ENCODE data around the gene CLMN.

CLMN gene

GRCh38 chr14:95258754-95259593 lies 60.7 kb downstream of the CLMN start:
- DNase-seq = no peak

DNA sequence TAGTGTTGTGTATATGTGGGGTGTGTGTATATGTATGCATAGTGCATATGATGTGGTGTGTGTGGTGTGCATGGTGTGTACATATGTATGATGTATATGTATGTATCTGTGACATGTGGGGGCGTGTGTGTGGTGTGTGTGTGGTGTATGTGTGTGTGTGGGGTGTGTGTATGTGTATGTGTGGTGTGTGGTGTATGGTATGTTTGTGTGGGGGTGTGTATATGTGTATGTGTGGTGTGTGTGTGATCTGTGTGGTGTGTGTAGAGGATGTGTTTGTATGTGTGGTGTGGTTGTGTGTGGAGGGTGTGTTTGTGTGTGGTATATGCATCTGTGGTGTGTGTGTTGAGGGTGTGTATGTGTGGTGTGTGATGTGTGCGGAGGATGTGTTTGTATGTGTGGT lies 61.6 kb downstream of the CLMN start:
- DNase-seq = no peak

GRCh38 chr14:95257521-95257920 lies 62.2 kb downstream of the CLMN start:
- no peak for DNase-seq

DNA sequence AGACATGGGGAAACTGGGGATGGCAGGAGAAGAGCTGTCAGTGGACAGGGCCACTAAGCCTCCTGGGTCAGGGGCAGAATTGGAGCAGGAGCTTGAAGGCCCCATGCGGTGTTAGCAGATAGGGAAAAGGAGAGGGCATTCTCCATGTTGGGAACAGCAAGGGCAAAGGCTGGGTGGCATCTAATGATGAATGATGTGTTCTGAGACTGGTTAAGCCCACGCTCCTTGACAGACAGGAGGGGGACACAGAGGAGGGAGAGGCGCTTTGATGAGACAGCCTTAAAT lies 63.0 kb downstream of the CLMN start:
- no peak for DNase-seq

GRCh38 chr14:95256002-95256775 lies 63.5 kb downstream of the CLMN start:
- DNase-seq = no peak

- DNase-seq = no peak
These were observed 64.2 kb downstream of the CLMN start for GRCh38 chr14:95255487-95255886.

- no peak for DNase-seq
These were observed 64.7 kb downstream of the CLMN start for GRCh38 chr14:95255013-95255412.

- no peak for DNase-seq
These were observed 65.4 kb downstream of the CLMN start for GRCh38 chr14:95254288-95254687.

- DNase-seq = no peak
These were observed 66.6 kb downstream of the CLMN start for GRCh38 chr14:95253039-95253630.

DNA sequence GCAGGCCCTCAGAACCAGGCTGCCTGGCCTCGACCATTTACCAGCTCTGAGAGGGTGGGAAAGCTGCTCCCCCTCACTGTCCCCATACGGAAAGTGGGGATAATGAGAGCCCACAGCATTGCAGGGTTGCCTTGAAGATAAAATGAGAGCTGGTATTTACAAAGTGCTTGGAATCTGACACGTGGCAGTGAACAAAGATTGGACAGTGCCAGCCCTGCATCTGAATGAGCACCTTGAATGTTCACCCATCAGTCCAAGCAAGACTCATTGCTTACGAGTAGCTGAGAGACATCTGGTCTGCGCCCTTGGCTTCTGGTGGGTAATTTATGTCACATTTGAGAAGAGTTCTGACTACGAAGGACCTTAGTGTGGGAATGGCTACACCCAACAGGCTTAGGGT lies 67.5 kb downstream of the CLMN start:
- no peak for DNase-seq

DNA sequence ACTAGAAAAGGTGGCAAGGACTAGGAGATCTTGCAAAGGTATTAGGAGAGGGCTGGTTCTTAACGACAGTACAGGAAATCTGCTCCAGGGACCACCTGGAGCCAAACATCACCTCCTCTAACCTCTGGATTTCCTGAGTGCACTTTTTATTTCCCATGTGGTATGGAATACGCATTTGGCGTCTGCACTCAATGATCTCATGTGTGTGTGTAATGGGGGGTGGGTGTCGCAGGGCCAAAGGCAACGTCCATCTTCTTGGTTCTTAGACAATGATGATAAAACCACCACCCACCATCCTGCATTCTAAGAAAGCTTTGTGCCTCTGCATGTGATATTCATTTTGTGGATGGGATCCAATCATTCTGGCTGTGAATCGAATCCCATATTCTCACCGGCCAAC lies 68.8 kb downstream of the CLMN start:
- no peak for DNase-seq

DNA sequence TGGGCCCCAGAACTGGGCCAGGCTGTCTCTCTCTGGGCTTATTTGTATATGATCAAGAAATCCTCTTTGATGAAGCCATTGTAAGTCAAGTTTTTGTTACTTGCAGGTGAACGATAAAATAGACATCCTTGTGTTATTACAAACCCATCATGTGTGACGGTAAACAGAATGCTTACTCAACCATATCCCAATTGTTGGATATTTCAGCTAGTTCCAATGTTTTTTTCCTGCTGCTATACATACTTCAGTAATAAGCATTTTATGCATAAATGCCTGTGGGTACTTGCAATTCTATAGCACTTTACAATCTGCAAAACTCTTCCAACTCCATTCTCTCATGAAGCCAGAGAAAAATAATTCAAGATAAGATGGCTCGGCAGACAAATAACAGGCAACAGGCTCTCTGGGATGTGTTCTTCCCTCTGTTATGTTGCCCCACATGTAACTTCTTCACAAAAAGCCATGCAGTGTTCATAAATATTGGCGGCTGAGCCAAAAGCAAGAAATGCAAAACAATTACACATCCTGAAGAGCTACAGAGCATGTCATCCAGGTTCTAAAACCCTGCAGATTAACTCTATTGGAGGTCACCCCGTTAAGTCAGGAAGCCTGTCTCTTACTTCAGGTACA lies 69.5 kb downstream of the CLMN start:
- DNase-seq = no peak

GRCh38 chr14:95248432-95248831 lies 71.3 kb downstream of the CLMN start:
- DNase-seq = no peak

GRCh38 chr14:95246870-95247269 lies 72.8 kb downstream of the CLMN start:
- DNase-seq = no peak

GRCh38 chr14:95245334-95245733 lies 74.4 kb downstream of the CLMN start:
- no peak for DNase-seq

GRCh38 chr14:95244587-95244986 lies 75.1 kb downstream of the CLMN start:
- no peak for DNase-seq

- no peak for DNase-seq
These were observed 76.8 kb downstream of the CLMN start for GRCh38 chr14:95242870-95243269.

DNA sequence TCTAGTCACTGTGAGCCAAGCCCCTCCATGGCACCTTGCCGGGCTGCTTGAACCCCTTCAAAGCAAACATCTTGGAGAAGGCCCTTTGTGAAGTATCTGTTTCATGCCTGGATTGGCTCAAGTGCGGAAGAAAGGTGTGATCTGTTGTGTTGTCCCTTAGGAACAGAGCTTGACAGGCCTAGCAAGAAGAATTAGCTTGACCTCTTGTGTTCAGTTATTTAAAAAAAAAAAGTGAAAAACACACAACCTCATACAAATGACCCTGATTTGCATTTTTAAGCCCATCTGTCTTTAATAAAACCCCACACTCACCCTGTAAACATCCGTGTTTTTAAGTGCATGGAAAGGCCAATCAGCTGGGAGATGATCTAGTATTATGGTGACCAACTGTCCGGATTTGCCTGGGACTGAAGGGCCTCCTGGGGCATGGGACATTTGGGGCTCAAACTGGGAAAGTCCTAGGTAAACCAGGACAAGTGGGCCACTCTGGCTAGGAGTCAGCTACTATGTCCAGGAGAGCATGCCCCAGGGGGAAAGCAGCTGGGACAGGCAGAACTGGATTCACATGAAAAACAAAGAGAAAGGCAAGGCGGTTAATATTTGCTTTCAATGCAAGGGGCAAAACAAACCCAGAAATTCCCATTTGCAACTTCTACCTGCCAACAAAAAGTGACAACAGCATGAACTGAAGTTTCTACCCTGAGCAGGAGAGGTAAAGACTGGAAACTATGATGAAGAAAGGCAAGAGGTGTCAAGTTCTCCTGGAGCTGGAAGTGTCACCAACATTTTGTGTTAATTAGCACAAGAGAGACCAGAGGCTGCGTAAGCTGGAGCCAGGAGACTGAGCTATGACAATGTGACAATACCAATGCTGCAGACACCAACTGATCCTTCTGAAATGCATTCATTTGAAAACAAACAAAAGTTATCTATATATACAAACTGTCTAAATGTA lies 78.6 kb downstream of the CLMN start:
- DNase-seq = no peak

DNA sequence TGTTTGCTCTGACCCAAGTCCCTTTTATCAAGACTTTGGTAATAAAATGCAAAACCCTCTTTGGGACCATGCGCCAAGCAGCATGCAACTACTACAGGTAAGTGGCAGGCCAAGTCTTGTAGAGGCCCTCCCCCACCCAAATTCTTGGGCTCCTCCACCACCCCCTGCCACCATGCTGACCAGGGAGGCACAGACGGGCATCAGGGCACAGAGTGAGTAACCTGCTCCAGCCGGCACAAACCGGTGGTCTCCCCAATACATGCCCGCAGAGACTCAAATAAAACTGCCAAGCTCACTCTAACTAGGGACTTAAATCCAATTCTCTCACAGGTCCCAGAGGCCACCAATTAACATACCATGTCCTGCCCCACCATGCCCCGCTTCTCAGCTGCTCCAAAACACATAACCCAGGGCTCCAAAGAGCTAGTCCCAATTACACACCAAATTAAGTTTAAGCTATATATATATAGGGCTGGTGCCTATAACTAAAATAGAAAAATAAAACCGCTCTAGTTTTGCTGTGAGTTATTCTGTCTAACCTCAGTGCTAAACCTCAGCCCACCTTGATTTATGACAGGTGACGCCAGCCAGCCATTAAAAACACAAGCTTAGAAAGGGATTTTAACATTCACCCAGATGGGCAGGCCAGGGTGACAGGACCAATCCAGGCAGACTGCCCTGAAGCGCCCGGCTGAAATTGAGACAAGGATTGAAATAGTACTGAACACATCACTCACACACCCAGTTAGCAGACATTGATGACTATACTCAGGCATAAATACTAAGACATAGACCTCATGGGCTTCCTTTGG lies 81.0 kb downstream of the CLMN start:
- no peak for DNase-seq

DNA sequence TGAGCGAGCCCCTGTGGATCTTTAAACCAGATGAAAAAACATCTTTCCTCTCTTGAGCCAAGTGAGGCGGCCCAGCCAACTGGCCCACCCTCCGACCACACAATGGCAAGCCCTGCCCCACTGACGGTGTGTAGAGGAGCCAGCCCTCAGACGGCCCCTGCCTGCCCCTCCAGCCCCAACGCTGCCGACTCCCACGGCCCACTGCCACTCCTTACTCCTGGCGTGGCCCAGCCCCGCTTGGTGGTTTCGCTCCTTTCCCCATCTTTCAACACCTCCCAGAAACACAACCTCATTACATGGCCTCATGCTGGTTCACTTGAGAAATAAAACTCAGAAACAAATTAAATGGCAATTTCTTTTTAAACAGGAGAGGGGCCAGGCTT lies 81.8 kb downstream of the CLMN start:
- DNase-seq = no peak

DNA sequence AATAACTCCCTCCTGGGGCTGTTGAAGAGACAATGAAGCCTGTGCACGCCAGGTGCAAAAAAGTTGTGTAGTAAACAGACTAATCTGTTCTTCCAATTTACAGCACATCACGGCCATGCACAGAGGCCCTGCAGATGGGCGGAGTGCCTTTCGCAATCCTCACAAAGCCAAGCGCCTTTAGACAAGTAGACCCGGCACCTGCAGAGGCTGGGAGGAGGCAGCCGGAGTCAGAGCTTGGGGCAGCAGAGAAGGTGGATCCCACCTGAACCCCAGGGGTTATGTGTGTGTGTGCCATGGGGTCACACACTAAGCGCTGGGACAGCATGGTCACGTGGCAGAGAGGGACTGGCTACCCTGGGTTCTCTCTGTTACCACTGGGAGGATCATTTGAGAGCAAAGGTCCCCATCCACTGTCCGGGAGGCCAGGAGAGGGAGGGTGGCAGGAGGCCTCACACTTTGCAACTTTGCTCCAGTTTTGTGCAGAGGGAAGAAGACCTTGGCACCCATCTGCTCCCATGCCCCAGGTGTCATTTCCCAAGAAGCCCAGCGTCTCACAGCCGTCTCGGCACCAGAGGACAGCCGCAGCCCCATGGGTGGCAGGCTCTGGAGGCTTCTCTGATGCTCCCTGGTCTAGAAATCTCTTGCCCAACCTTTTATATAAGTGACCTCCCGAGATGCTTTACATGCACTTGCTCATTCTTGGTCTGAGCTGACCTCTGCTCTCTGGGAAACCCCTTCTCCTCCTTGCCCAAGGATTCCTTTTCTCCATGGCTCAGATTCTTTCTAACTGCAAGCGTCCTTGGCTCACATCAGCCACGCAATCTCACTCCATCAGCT lies 82.4 kb downstream of the CLMN start:
- DNase-seq = no peak
